Mucosa of stomach (tissue), 1 donor: ENCODE results near the gene GDPD4.

Experiments
- H3K27me3 ChIP-seq: one replicate; pipeline ENCODE4 v1.7.0; 2013; ENCODE audit warnings: mild to moderate bottlenecking, low read length; ENCODE audit not compliant: control insufficient read depth, insufficient read depth
- H3K36me3 ChIP-seq: one replicate; pipeline ENCODE4 v1.7.0; 2013; ENCODE audit warnings: low read length; ENCODE audit not compliant: control insufficient read depth, insufficient read depth
- H3K4me1 ChIP-seq: one replicate; pipeline ENCODE4 v1.7.0; 2013; ENCODE audit warnings: mild to moderate bottlenecking, low read length; ENCODE audit not compliant: control insufficient read depth, insufficient read depth
- H3K4me3 ChIP-seq: one replicate; pipeline ENCODE4 v1.7.0; 2013; ENCODE audit warnings: low read length
- H3K9ac ChIP-seq: one replicate; pipeline ENCODE4 v1.7.0; 2013; ENCODE audit warnings: mild to moderate bottlenecking, low read length, moderate library complexity
- H3K9me3 ChIP-seq: one replicate; pipeline ENCODE4 v1.7.0; 2013; ENCODE audit warnings: mild to moderate bottlenecking, low read length, moderate library complexity; ENCODE audit not compliant: control insufficient read depth
- donor health status: Pancreatic carcinoma.

The GDPD4 gene

GRCh38 chr11:77301510-77301909, at the start of gene GDPD4:
Gene GDPD4, minus strand, starts transcription at chr11:77301686. Its CDS starts 16,549 bp downstream, at chr11:77285137.
- no peaks in the 10 kb centered on the region for H3K27me3 ChIP-seq
- no peaks in the 10 kb centered on the region for H3K36me3 ChIP-seq
- peaks cover 19% of the 10 kb centered on the region for H3K4me1 ChIP-seq
- no peak within 1 kb of the TSS for H3K4me3 ChIP-seq
- H3K9me3 ChIP-seq, result no peaks in the 10 kb centered on the region
- no peak within 1 kb of the TSS for H3K9ac ChIP-seq

DNA sequence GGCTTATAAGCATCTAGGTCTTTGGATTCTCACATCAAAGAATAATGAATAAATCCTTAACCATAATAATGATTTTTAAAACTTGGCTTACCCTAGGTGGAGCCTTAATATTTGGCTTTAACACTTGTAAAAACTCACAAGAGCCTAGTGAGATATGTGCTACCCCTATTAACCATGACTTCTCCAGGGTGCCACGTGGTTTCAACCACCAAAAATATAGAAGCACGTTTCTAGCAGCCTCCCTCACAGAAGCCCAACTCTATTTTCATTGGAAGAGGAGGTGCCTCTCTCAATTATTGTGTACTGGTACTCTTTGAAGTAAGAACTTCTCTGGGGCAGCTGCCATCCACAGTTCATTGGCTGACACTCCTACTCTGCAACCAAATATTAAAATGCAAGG, 46.5 kb upstream of the GDPD4 start:
- Histone ChIP-seq H3K36me3 (peaks cover 4% of the 10 kb centered on the region), H3K27me3 (no peaks in the 10 kb centered on the region), H3K9ac (no peak overlapping the region), H3K4me3 (no peak overlapping the region), H3K9me3 (no peaks in the 10 kb centered on the region), H3K4me1 (peaks cover 4% of the 10 kb centered on the region)

- Histone ChIP-seq H3K4me3 (no peak overlapping the region), H3K27me3 (no peaks in the 10 kb centered on the region), H3K4me1 (peaks cover 4% of the 10 kb centered on the region), H3K9me3 (no peaks in the 10 kb centered on the region), H3K36me3 (peaks cover 4% of the 10 kb centered on the region), H3K9ac (no peak overlapping the region)
These were observed 45.6 kb upstream of the GDPD4 start for GRCh38 chr11:77346906-77347603.

DNA sequence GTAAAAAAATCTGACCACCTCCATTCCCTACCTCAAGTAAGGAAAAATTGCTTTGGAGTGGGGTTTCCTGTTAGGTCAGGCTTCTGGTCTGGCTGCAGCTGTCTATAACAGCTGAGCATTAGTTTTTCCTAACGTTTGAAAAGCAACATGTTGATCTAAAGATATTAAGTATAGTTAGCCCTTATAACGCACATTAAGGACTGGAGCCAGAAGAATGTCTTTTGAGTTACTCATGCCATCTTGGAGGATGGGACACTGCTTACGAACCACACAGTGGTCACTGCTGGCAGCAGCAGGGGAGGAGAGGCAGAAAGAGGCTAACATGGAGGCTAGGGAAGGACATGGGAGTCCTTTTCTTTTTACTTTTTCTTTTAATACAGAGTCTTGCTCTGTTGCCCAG, 44.1 kb upstream of the GDPD4 start:
- H3K4me1 ChIP-seq, result no peaks in the 10 kb centered on the region
- H3K27me3 ChIP-seq, result no peaks in the 10 kb centered on the region
- H3K36me3 ChIP-seq, result peaks cover 4% of the 10 kb centered on the region
- H3K4me3 ChIP-seq, result no peak overlapping the region
- no peak overlapping the region for H3K9ac ChIP-seq
- H3K9me3 ChIP-seq, result no peaks in the 10 kb centered on the region

DNA sequence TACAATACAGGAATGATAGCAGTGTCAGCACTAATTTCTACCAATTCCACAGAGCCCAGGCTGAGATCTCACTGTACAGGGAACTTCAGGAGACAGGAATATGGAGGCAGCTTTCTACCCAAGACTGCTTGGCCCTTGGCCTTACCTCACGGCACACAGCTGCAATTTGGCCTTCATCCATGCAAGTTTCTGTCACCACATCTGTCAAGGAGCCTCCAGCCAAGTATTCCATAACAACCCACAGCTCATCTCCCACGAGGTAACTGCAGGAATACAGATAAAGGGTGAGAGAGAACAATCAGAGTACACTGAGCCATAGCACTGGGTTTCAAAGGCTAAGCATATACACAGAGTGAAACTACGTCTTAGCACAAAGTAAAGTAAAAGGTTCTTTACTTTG, 39.0 kb upstream of the GDPD4 start:
- Histone ChIP-seq H3K4me1 (no peaks in the 10 kb centered on the region), H3K9ac (no peak overlapping the region), H3K9me3 (no peaks in the 10 kb centered on the region), H3K27me3 (no peaks in the 10 kb centered on the region), H3K36me3 (peaks cover 4% of the 10 kb centered on the region), H3K4me3 (no peak overlapping the region)

DNA sequence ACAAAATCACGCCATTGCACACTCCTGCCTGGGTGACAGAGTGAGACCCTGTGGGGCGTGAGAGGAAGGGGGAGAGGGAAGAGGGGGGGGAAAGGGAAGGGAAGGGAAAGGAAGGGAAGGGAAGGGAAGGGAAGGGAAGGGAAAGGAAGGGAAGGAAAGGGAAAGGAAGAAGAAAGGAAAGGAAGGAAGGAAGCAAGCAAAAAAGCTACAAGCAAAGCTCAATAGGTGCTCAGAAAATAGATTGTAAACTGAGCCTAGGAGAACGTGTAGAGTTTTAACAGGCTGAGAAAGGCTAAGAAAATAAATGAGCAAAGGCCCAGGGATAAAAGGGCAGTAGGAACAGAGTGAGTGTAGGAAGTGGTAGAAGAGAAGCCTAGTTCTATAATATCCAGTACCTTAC, 30.8 kb upstream of the GDPD4 start:
- H3K4me1 ChIP-seq, result no peaks in the 10 kb centered on the region
- H3K36me3 ChIP-seq, result peaks cover 10% of the 10 kb centered on the region
- H3K4me3 ChIP-seq, result no peak overlapping the region
- no peaks in the 10 kb centered on the region for H3K9me3 ChIP-seq
- no peaks in the 10 kb centered on the region for H3K27me3 ChIP-seq
- H3K9ac ChIP-seq, result no peak overlapping the region

GRCh38 chr11:77325159-77325558, 23.7 kb upstream of the GDPD4 start:
- H3K9ac ChIP-seq, result no peak overlapping the region
- no peaks in the 10 kb centered on the region for H3K36me3 ChIP-seq
- no peaks in the 10 kb centered on the region for H3K9me3 ChIP-seq
- H3K27me3 ChIP-seq, result no peaks in the 10 kb centered on the region
- peaks cover 5% of the 10 kb centered on the region for H3K4me1 ChIP-seq
- H3K4me3 ChIP-seq, result no peak overlapping the region

DNA sequence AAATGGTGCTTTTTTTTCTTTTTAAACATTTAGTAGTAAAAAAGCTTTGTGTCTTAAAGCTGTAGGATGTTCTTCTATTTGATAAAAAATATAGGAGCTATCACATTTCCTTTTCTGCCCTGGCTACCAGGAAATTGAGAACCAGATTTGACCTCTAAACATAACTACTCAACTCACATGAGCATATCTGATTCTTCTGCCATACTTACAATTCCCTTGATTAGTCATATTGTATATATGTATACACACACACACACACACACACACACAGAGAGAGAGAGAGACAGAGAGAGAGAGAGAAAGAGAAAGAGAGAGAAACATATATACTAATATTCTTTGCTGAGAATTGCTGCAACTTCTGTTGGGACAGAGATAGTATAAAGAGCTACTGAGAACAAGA, 23.0 kb upstream of the GDPD4 start:
- no peak overlapping the region for H3K4me3 ChIP-seq
- H3K4me1 ChIP-seq, result peaks cover 5% of the 10 kb centered on the region
- H3K9ac ChIP-seq, result no peak overlapping the region
- H3K9me3 ChIP-seq, result no peaks in the 10 kb centered on the region
- no peaks in the 10 kb centered on the region for H3K27me3 ChIP-seq
- H3K36me3 ChIP-seq, result no peaks in the 10 kb centered on the region

DNA sequence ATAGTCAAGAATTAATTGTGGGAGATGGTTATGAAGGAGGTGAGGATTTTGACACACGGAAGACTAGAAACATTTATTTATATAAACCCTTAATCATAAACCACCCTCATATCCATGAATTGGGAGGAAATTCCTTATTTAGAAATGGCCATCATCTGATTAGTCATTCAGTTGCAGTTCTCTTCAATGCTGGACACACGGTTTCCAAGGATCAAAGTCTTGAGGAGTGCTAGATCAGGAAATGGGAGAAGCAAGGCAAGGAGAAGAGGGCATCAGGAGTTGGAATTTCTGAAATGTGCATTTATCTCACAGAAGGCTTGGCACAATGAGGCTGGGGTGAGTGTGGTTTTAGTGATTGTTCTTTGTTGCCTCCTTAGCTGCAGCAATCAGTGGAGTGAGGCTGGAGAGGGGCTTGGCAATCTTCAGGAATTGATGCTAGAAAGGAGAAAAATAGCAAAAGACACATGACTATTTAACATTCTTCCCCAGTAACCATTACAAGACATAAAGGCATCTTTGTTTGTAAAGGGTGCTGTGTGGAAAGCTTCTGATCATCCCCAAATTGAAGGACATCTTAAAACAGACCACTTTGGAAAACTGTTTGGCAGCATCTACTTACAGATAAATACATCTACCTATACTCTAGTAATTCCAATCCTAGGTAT, 21.6 kb upstream of the GDPD4 start:
- peaks cover 5% of the 10 kb centered on the region for H3K4me1 ChIP-seq
- H3K4me3 ChIP-seq, result no peak overlapping the region
- no peaks in the 10 kb centered on the region for H3K36me3 ChIP-seq
- no peaks in the 10 kb centered on the region for H3K9me3 ChIP-seq
- no peak overlapping the region for H3K9ac ChIP-seq
- no peaks in the 10 kb centered on the region for H3K27me3 ChIP-seq

- no peaks in the 10 kb centered on the region for H3K9me3 ChIP-seq
- H3K4me3 ChIP-seq, result no peak overlapping the region
- H3K9ac ChIP-seq, result no peak overlapping the region
- H3K36me3 ChIP-seq, result no peaks in the 10 kb centered on the region
- H3K4me1 ChIP-seq, result peaks cover 5% of the 10 kb centered on the region
- no peaks in the 10 kb centered on the region for H3K27me3 ChIP-seq
These were observed 21.0 kb upstream of the GDPD4 start for GRCh38 chr11:77322506-77322905.

DNA sequence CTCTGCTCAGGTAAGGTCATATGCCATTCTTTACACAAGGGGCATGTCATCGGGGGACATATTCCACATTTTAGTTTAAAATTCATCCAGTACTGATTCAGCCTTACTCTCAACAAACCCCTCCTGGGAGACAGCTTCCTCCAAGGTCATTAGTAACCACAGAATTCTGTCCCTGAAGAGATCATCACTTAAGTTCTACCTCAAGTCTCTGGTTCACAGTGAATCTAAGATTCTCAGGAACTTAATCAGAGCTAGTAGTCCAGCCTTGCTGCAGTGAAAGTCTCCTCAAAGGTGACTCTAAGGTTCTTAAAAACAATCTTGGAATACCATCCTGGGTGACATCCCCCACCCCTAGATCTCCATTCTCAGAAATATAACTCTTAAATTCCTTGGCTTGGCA, 18.9 kb upstream of the GDPD4 start:
- no peak overlapping the region for H3K9ac ChIP-seq
- H3K27me3 ChIP-seq, result no peaks in the 10 kb centered on the region
- no peaks in the 10 kb centered on the region for H3K36me3 ChIP-seq
- H3K9me3 ChIP-seq, result no peaks in the 10 kb centered on the region
- H3K4me1 ChIP-seq, result peaks cover 5% of the 10 kb centered on the region
- no peak overlapping the region for H3K4me3 ChIP-seq

DNA sequence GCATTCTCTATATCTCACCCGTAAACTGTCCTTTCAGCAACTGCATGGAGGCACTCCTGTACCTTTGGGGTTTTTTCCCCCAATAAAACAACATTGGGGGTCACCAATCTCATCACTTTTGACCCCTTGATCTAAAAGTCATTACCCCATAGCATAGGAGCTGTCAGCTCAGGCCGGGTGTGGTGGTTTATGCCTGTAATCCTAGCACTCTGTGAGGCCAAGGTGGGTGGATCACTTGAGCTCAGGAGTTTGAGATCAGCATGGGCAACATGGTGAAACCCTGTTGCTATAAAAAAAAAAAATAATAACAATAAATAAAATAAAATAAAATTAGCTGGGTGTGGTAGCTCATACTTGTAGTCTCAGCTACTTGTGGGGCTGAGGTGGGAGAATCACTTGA, 17.1 kb upstream of the GDPD4 start:
- H3K9ac ChIP-seq, result no peak overlapping the region
- H3K4me1 ChIP-seq, result no peaks in the 10 kb centered on the region
- no peaks in the 10 kb centered on the region for H3K27me3 ChIP-seq
- H3K4me3 ChIP-seq, result no peak overlapping the region
- no peaks in the 10 kb centered on the region for H3K36me3 ChIP-seq
- no peaks in the 10 kb centered on the region for H3K9me3 ChIP-seq
